HG03460 (cell line): ENCODE results near the gene SHROOM1.

ENCODE experiments used
- ATAC-seq: cut with Tn5 transposase; IDR thresholded peaks from one replicate; pipeline ENCODE4 v1.9.1; 2021; ENCODE audit not compliant: unreplicated experiment

Gene SHROOM1

DNA sequence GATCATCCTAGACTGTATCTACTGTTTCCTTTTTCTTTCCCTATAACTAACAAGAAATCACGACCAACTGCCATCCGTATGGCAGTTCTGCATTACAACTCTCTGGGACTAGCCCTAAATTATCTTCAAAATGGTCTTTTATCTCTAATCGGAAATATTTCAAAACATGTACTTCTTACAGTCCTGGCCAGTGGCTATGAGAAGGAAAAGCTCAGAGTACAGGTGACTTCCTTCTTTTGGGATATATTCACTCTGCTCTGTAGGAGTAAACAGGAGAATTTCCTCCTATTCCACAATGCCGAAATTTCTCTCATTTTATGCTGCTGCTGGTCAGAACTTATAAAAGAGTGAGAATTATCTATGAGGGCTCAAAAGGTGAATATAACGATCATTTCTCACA is 51.6 kb downstream of the SHROOM1 start:
- ATAC-seq = no peak

DNA sequence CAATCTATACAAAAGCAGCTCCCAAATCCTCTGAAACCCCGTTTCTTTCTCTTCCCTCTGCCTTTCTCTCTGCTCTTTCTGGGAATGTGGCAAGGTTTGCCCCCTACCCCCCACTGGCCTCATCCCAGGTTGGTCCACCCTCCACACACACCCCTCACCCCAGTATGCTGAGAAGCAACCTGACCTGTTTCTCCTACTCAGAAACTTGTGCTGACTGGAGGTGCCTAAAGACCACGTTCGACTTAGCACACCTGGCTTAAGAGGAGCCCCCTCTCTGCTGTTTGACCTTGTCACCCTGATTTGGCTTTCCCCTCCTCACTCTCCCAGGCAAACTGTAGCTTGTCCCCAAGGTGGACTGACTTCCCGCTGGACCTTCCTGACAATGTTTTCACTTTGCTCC is 52.3 kb downstream of the SHROOM1 start:
- no peak for ATAC-seq

DNA sequence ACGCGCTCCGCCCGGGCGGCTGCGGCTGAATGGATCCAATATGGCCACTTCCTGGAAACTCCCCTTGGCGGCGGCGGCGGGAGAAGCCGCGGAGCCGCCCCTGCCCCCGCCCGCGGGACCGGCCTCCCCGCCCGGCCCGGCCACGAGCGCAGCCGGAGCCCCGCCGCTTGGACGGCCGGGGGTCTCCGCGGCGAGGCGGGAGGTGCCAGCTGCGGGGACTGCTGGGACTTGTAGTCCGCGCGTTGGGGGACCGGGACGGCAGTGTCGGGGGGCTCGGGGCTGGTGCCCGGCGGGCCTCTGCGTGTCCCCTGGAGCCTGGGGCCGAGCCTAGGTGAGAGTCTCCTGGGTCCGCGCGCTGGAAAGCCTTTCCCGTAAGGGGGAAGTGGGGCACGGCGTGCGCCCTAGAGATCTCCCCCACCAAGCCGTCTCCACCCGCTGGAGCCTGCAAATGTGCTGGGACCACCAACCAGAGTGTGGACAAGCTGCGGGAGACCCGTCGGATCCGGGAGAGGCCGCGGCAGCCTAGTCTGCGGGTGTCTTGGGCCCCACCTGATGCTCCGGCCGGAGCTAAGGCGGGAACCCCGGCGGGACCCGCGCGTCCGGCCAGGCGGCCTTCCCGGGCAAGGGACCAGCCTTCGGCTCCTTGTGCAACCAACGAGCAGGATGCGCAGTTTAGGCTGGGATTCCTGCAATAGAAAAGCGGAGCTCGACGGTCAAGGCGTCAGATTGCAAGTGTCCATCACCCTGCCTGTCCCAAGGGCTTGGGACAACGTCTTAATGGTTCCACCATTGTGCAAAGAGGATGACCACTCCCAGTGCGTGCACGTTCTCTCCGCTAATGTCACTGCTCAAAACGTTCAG is 53.0 kb downstream of the SHROOM1 start, which contains the start of gene SEPTIN8:
SEPTIN8 (minus strand) TSS at position 31 of the 861 bp plus-strand sequence. CDS start 102 bp downstream, outside the sequence.
- peak; percentile 62 for ATAC-seq

DNA sequence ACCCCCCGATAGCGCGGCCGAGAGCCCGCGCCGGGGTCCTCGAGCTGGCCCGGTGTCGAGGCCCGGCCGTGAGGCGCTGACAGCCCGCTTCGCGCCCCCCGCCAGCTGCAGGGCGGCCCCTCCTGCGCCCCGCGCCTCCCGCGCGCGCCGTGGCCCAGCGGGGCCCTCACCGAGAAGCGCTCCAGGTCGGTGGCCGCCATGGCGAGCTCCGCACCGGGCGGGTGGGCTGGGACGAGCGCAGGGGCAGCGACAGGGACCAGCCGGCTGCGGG is 53.6 kb downstream of the SHROOM1 start:
- ATAC-seq = no peak

DNA sequence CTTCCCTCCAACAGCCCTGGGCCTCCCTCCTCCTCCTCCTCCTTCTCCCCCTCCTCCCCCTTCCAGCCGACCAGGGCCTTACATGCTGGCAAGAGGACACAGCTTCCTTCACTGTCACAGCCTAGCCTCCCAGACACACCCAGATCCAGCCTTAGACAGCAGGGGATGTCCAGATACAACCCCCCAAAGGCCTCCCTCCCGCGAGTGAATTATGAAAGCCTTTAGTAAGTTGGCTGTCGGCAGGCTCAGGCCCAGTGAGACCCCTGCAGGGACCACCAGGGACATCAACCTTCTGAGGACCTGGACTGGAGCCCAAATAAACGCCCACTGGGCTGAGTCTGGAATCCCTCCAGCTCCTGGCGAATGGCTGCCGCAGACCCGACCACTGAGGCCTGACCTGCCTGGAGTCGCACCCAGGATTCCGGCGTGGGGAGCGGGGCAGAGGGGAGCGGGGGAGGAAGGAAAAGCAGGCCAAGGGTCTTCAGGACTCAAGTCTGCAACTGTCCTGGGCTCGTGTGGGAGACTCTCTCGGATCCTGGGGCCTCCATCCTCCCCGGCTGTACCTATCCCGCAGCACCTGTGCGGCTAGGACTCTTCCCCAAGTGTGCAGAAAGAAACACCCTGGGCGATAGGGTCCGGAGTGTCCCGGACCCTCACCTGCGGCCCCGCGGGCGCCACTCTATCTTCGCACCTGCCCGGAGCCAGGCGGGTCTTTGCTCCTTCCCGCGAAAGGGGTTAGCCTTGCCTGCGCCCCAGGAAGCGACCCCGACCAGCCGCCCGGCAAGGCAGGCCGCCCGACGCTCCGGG is 54.1 kb downstream of the SHROOM1 start:
- peak; percentile 22 for ATAC-seq

DNA sequence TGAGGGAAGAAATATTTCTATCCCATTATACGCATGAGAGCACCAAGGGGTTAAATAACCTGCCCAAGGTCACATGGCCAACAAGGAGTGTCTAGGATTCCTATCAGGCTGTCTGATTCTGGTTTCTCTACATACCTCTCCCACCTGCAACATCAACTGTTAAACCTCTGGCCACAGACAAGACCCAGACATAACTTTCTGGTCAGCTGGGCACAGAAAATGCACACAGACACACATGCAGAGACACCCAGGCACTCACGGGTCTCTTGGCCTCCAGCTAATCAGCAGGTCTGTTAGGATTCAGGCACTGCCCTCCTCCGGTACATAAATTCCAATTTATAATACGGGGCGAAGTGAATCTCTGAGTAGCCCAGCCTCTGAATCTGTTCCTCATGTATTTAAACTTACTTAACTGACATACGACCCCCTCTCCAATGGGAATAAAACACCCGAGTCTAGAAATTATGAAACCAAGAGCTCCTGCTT is 54.9 kb downstream of the SHROOM1 start:
- no peak for ATAC-seq

DNA sequence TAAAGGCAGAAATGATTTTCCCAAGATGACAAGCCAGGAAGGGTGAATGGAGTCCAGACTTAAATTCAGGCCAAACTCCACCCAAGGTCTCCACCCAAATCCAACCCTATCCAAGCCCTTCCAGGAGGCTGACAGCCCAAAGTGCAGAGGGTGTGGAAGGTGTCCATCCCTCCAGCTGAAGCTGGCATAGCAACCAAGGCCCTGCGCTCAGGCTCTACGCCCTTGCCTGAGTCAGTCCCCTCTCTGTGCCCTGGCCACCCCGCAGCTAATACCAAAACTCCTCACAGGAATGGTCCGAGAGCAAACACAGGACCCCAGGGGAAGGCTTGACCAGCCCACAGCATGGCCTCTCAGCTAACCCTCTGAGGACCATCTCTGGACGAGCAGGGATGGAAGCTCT is 55.6 kb downstream of the SHROOM1 start:
- ATAC-seq = no peak

DNA sequence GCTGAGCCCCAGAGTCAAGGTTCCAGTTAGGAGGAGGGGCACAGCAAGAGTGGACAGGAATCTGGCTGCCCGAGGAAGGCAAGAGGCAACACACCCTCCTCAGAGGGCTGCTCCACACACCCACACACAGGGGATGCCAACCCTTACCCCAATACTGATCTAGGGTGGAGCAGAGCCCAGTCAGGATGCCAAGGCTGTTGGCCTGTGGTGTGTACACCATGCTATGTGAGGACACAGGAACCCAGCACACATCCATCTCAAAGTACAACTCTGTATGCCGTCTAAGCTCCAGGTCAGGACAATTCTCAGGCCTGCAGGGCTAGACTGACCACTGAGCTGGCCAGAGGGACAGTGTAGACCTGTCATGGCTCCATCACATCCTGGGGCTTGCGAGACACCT is 56.0 kb downstream of the SHROOM1 start:
- no peak for ATAC-seq

DNA sequence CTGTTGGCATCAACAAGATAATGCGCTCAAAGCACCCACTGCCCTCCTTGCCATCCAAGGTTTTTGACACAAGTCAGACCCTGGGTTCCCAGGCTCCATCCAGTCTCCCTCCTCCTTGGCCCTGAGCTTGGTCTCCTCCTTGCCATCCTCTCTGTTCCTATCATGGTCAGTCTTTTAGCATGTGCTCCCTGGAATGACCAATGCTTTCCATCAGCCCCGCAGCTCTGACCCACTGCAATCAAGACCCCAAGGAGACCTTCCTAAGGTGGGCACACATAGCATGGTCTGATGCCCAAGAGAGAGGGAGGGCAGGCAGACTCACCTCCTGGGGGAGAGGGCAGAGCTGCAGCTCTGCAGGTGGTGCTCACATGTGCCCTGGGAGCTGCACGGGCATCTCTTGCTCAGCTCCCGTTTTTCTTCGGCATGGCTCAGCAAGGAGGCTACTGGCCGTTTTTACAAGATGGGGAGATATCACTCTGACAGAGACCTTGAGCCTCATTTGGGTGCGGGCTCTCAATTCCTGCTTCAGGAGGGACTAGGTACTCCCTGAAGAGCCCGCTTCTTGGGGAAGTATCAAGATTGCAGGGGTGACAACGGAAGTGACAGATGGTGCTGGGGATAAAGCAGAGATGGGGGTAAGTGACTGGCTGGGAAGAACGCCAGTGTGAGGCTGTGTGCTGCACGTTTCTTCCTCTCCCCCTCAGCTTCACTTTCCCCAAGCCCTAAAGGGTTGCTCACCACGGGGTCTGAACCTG is 56.7 kb downstream of the SHROOM1 start:
- no peak for ATAC-seq

DNA sequence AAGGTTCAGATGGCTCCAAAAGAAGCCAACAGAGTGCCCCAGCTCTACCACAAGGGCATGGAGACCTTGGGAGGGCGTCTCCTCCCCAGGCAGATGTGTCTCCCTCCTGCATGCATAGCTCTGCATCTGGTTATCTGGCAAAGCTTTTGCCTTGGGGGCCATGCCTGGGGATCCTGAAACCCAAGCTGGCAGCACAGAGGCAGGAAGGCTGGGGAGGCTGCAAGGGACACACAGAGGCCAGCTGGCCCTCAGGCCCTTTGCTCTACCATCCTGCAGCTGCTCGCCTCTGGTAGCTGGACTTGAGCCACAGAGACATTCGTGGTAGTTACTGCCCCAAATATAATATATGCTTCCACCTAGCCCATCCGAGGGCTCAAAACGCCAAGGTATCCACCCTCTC is 57.3 kb downstream of the SHROOM1 start:
- ATAC-seq = no peak

DNA sequence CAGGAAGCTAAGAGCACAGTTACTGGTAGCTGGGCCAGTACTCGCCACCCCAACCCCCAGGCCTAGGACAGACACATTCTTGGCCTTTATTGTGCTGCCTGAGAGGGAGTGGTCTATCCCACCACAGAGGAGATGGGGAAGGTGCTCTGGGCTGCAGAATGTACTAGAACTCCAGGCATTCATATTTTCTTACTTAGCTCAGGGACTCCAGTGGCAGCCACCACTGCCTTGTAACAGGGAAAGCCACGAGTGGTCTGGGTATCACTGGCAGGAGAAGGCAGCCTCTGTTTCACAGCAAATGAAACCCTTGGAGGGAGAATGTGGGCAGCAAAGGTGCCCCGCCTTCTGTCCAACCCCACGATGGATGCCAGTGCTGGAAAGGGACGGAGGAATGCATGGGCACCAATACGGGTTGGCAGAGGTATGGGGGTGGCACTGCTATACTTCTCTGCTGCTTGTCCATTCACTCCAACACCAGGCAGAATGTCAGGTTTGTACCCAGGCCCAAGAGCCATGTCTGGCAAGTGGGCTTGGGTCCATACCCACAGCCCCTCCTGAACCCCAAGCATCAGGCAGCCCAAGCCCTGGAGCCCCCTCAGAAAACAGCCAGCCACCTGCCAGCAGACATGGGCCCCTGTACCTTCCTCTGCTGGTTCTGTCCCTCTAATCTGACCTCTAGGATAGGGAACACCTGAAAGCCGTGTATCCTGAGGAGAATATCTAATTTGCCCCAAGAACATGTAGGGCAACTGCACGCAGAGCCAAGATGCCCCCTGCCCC is 58.0 kb downstream of the SHROOM1 start:
- no peak for ATAC-seq
